Osteoblast (primary cell): ENCODE results near the gene DNLZ. TPM values are rescaled to one million over a fixed set of nuclear protein-coding genes. Genes with fewer than 3 reads are reported as not detected.

ENCODE experiments used
- DNase-seq: peaks from one replicate; pipeline ENCODE4 v3.0.0; 2011; ENCODE audit warnings: low spot score, mixed read lengths; ENCODE audit not compliant: insufficient read length; ENCODE audit errors: missing footprints
- H2AFZ ChIP-seq: 2 replicates; pipeline ENCODE4 v1.6.0; 2011; ENCODE audit warnings: mild to moderate bottlenecking, low read length
- H3K27ac ChIP-seq: 2 replicates; pipeline ENCODE4 v1.5.1; 2011; ENCODE audit warnings: mild to moderate bottlenecking, low read depth, low read length, moderate library complexity
- H3K27me3 ChIP-seq: 2 replicates; pipeline ENCODE4 v1.6.0; 2012; ENCODE audit warnings: mild to moderate bottlenecking, control low read depth, inconsistent platforms, low read length, moderate library complexity; ENCODE audit not compliant: insufficient read depth
- H3K36me3 ChIP-seq: 2 replicates; pipeline ENCODE4 v1.5.1; 2011; ENCODE audit warnings: mild to moderate bottlenecking, low read length, control low read depth, moderate library complexity; ENCODE audit not compliant: insufficient read depth
- H3K4me1 ChIP-seq: 2 replicates; pipeline ENCODE4 v1.5.1; 2011; ENCODE audit warnings: mild to moderate bottlenecking, low read length, control low read depth, moderate library complexity; ENCODE audit not compliant: insufficient read depth
- H3K4me2 ChIP-seq: 2 replicates; pipeline ENCODE4 v1.6.0; 2011; ENCODE audit warnings: mild to moderate bottlenecking, low read length; ENCODE audit not compliant: insufficient read depth
- H3K4me3 ChIP-seq: fragments of 200-600 bp; sonication (generic); 3 replicates; pipeline ENCODE4 v1.5.1; 2012; ENCODE audit warnings: mild to moderate bottlenecking, low read length, inconsistent platforms; ENCODE audit not compliant: insufficient read depth
- H3K79me2 ChIP-seq: 2 replicates; pipeline ENCODE4 v1.6.0; 2012; ENCODE audit warnings: mild to moderate bottlenecking, low read length, control low read depth, inconsistent platforms; ENCODE audit not compliant: insufficient read depth
- H3K9me3 ChIP-seq: 2 replicates; pipeline ENCODE4 v1.5.1; 2011; ENCODE audit warnings: low read depth, low read length, control low read depth
- H4K20me1 ChIP-seq: 2 replicates; pipeline ENCODE4 v1.6.0; 2012; ENCODE audit warnings: mild to moderate bottlenecking, low read length, control low read depth; ENCODE audit not compliant: insufficient read depth
- total RNA-seq: library from RNA; depleted of rRNA; stranded (reverse); fragments of >200 nt; gene quantifications from 2 replicates; pipeline ENCODE4 v1.2.3, GENCODE V29; 2012
- TF ChIP-seq, protein P1 (sequence below): IDR thresholded peaks from 2 replicates; pipeline ENCODE4 v1.5.1; 2011; ENCODE audit warnings: mild to moderate bottlenecking, low read depth, low read length, moderate library complexity; ENCODE audit errors: extremely low read depth

The DNLZ gene
- total RNA-seq, 1 donor, result 4.3 TPM

DNA sequence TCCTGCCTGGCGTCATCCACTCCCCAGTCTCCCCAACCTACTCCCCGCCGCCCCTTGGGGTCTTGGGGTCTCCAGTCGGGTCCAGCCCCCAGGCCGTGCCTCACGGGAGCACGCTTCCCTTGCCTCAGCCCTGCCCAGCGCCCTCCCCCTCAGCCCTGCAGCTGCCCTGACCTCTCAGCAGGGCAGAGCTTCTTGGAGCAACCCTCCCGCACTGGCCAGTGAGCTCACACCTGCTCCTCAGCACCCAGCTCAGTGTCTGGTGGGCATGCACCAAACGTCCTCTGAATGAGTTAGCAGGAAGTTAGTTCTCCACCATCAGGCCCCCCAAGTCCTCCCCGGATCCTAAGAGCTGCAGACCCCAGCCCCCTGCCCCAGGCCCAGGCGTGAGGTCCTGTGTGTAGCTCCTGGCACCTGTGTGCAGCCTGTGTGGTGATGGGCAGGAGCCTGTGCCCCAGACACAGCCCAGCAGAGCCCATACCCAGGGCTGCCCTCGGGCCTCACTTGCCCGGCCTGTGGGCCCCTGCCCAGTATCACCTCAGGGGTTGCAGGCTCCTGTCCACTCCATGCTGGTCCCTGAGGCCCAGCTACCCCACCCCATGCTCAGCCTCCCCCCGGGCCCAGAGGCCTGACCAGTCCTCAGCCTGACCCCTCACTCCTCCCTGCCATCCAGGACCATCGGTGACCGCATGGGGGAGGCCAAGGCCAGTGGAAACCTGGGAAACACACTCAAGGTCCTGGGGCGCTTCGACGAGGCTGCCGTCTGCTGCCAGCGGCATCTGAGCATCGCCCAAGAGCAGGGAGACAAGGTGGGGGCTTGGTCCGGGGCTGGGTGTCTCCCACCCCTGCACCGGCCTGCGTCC lies 28.0 kb downstream of the DNLZ start:
- H3K4me1 ChIP-seq, result no peaks in the 10 kb centered on the region
- peaks cover 61% of the 10 kb centered on the region for H3K79me2 ChIP-seq
- H3K36me3 ChIP-seq, result peaks cover 50% of the 10 kb centered on the region
- H3K27me3 ChIP-seq, result no peaks in the 10 kb centered on the region
- DNase-seq, result no peak
- TF ChIP-seq, protein P1, sequence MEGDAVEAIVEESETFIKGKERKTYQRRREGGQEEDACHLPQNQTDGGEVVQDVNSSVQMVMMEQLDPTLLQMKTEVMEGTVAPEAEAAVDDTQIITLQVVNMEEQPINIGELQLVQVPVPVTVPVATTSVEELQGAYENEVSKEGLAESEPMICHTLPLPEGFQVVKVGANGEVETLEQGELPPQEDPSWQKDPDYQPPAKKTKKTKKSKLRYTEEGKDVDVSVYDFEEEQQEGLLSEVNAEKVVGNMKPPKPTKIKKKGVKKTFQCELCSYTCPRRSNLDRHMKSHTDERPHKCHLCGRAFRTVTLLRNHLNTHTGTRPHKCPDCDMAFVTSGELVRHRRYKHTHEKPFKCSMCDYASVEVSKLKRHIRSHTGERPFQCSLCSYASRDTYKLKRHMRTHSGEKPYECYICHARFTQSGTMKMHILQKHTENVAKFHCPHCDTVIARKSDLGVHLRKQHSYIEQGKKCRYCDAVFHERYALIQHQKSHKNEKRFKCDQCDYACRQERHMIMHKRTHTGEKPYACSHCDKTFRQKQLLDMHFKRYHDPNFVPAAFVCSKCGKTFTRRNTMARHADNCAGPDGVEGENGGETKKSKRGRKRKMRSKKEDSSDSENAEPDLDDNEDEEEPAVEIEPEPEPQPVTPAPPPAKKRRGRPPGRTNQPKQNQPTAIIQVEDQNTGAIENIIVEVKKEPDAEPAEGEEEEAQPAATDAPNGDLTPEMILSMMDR, result no peak
- no peaks in the 10 kb centered on the region for H3K9me3 ChIP-seq
- peaks cover 77% of the 10 kb centered on the region for H4K20me1 ChIP-seq
- H2AFZ ChIP-seq, result no peak overlapping the region
- H3K4me2 ChIP-seq, result no peak overlapping the region
- no peak overlapping the region for H3K4me3 ChIP-seq
- no peak overlapping the region for H3K27ac ChIP-seq

DNA sequence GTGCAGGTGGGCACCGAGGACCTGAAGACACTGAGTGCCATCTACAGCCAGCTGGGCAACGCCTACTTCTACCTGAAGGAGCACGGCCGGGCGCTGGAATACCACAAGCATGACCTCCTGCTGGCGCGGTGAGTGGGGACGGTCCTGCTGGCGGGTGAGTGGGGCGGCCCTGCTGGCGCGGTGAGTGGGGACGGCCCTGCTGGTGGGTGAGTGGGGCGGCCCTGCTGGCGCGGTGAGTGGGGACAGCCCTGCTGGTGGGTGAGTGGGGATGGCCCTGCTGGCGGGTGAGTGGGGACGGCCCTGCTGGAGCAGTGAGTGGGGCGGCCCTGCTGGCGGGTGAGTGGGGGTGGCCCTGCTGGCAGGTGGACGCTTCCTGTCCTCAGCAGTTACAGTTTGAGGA lies 29.0 kb downstream of the DNLZ start:
- Histone ChIP-seq H4K20me1 (peaks cover 77% of the 10 kb centered on the region), H3K79me2 (peaks cover 71% of the 10 kb centered on the region)

DNA sequence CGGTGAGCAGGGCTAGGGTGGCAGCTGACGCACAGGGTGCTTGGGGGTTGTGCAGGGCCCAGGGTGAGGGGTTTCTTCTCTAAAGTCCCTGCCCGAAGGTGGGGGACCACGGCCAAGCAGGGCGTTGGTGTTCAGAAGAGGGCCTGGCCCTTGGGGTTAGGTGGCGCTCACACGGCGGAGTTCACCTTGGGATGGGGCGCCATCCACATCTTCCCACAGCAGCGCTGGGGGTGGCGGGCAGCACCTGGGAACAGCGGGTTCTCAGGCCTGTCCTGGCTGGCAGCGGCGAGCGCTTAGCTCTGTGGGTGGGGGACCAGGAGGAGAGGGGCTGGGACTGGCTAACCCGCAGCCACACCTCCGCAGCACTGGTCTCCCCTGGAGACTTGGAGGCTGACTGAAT lies 30.1 kb downstream of the DNLZ start:
- Histone ChIP-seq H3K27me3 (no peaks in the 10 kb centered on the region), H3K36me3 (peaks cover 34% of the 10 kb centered on the region), H3K9me3 (no peaks in the 10 kb centered on the region), H4K20me1 (peaks cover 78% of the 10 kb centered on the region), H3K27ac (no peak overlapping the region), H3K4me2 (no peak overlapping the region), H2AFZ (no peak overlapping the region), H3K4me3 (no peak overlapping the region), H3K79me2 (peaks cover 81% of the 10 kb centered on the region), H3K4me1 (peaks cover 9% of the 10 kb centered on the region)
- DNase-seq, result no peak
- TF ChIP-seq, protein P1, result no peak

More for the DNA sequence above, 29.0 kb downstream of the DNLZ start:
- H3K4me3 ChIP-seq, result no peak overlapping the region
- H3K4me1 ChIP-seq, result peaks cover under 1% of the 10 kb centered on the region
- no peak overlapping the region for H2AFZ ChIP-seq
- peaks cover 43% of the 10 kb centered on the region for H3K36me3 ChIP-seq
- TF ChIP-seq, protein P1, result no peak
- no peak overlapping the region for H3K27ac ChIP-seq
- no peaks in the 10 kb centered on the region for H3K9me3 ChIP-seq
- no peak for DNase-seq
- no peak overlapping the region for H3K4me2 ChIP-seq
- H3K27me3 ChIP-seq, result no peaks in the 10 kb centered on the region

DNA sequence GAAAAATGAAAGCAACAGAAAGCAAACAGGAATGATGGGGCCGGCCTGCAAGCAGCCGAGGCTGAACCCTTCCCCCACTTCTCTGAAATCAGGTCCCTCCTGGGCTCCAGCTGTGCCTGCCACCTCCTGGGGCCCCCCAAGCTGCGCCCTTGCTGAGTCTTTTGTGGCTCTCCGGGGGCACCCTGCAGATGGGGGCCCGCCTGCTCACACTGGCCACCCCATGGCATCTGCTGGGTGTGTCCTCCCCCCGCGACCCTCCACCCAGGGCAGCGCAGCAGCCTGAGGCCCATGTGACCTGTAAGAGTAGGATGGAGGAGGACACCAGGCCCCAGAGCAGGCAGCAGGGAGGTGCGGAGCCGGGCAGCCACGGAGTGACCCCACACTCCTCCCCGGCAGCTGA lies 30.5 kb downstream of the DNLZ start:
- Histone ChIP-seq H3K4me3 (no peak overlapping the region), H3K4me1 (peaks cover 14% of the 10 kb centered on the region), H2AFZ (no peak overlapping the region), H3K79me2 (peaks cover 86% of the 10 kb centered on the region), H4K20me1 (peaks cover 78% of the 10 kb centered on the region), H3K36me3 (peaks cover 29% of the 10 kb centered on the region), H3K9me3 (no peaks in the 10 kb centered on the region), H3K27me3 (no peaks in the 10 kb centered on the region), H3K27ac (no peak overlapping the region), H3K4me2 (no peak overlapping the region)
- TF ChIP-seq, protein P1, result no peak
- DNase-seq, result no peak
